Epithelial cell of proximal tubule (primary cell): ENCODE measurements around the gene CLPTM1L. TPM values are rescaled to one million over a fixed set of nuclear protein-coding genes. Genes with fewer than 3 reads are reported as not detected.

Experiments
- DNase-seq: peaks from one replicate; pipeline ENCODE4 v3.0.0-alpha.2; 2011; ENCODE audit warnings: low read depth
- H3K4me3 ChIP-seq: 2 replicates; pipeline ENCODE4 v1.5.1; 2011; ENCODE audit warnings: low read depth, mild to moderate bottlenecking, low read length
- CTCF ChIP-seq: conservative IDR thresholded peaks from 2 replicates; pipeline ENCODE4 v1.5.1; 2012; ENCODE audit warnings: low read depth, mild to moderate bottlenecking, low read length
- total RNA-seq: library from RNA; depleted of rRNA; stranded (reverse); fragments of >200 nt; gene quantifications from 2 replicates; pipeline ENCODE4 v1.2.3, GENCODE V29; 2015

The CLPTM1L gene
- total RNA-seq, 1 donor from 2014 or later = 112 TPM

GRCh38 chr5:1320436-1321344 is 24.2 kb downstream of the CLPTM1L start:
- DNase-seq = no peak
- no peak for TF ChIP-seq CTCF
- no peak overlapping the region for H3K4me3 ChIP-seq

DNA sequence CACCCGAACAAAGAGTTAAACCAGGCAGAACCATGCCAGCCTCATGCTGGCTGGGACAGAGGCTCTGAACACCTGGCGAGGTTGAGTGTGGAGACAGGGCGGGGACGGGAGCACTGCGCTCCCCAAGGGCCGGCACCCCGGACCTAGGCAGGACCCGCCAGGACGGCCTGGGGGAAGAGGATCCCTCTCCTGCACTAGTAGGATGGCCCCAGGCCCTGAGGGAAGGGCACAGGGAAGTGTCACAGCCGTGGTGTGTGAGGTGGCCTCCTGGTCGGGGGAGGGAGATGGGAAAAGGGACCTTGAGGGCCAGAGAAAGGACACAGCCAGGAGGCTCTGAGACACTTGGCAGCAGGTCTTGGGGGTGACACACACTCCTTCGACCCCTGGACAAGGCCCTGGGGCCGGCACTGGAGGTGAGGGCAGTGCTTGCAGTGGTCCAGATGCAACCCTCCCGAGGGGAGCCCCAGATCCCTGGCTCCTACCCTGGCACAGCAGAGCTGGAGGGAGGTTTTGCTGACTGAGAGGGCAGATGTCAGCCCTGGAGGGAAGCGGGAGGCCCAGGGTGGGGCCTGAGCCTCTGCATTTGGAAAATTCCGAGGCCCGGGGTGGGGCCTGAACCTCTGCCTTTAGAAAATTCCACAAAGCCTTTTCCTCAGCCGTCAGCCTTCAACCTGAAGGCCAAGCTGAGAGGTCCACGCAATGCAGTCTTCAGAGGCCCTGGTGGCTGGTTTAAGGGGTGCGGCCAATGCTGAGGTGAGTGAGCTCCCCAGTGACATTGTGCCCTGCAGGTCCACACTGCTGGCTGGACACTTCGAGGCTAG is 25.3 kb downstream of the CLPTM1L start:
- DNase-seq = no peak
- H3K4me3 ChIP-seq = no peak overlapping the region
- no peak for TF ChIP-seq CTCF

DNA sequence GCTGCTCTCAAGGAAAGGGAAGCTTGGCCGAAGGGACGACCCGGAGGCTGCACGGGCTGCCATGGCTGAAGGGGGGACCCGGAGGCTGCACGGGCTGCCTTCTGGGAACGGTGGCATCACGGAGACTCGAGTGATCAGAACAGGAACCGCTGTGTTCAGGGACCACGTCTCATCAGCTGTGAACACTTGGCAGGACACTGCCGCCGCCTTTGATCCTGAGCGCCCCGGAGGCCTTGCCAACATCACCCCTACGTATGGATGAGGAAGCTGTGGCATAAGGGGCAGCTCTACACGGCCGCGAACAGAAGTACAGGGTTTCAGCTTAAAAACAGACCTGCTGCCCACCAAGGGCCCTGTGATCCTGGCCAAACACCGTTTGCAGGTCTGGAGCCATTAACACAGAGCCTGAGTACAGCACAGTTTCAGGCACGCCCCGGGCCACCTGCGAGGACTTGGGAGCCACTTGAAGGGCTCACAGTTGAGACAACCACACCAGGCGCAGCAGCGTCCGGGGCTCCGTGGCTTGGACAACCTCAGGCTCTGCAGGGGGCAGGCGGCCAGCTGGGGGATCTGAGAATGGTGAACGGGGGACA is 26.1 kb downstream of the CLPTM1L start:
- DNase-seq = no peak
- no peak overlapping the region for H3K4me3 ChIP-seq
- no peak for TF ChIP-seq CTCF

DNA sequence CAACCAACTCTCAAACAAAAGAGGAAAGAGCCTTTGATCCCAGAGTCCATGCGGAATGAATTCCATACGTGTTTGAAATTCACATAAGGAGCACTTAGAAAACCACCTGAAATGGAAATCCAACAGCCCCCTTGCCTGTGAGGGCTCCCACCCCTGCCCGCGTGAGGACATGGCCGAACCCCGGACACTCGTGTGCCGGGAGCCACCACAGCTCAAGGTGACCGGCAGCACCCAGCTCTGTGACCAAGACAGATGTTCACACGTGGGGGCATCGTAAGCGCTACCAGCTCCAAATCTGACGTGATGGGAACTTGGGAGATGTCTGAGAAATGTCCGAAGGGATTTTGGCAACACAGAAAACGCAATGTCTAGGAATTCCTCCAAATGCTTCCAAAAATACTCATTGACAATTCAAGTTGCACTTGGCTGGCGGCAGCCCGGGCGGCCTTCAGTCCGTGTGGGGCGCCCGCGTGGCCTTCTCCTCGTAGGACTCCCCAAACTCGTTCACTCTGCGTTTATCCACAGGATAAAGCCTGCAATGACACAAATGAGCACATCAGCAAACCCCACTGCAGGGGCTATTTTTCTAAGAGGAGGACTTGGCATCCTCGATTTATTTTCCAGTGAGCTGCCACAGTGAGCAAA is 26.9 kb downstream of the CLPTM1L start:
- no peak for TF ChIP-seq CTCF
- H3K4me3 ChIP-seq = no peak overlapping the region
- no peak for DNase-seq

DNA sequence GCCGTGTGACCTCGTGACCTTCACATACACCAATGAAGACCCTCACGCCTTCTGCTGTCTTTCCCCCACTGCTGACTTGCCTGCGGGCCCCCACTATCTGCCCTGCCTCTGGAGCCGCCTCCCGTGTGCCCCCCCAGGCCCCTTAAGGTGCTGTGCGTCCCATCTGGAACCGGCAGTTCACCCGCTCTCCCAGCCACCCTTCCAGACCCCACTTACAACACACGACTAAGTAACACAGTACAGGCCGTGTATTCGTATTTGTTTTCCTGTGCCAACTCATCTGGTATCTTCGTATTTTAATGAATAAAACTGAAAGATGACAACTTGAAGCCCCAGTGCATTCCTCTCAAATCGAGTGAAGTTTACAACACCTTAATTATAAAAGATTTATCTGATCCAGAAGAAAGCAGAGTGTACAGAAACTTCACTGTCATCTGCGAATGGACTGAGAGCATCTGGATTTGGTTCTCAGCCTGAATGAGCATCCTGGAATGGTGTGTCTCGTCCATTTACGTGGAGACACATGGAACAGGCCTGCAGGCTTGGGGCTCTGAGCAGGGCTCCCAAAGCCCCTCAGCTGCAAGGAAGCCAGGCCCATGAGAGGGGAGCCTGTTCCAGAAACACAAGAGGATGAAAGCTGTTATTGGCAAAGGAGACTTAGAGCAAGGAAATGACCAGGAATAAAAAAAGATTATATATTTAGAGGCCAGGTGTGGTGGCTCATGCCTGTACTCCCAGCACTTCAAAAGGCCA is 28.1 kb downstream of the CLPTM1L start:
- DNase-seq = no peak
- no peak for TF ChIP-seq CTCF
- no peak overlapping the region for H3K4me3 ChIP-seq
